ENCODE measurements around the gene CAMTA1.
"Not testable (repeated sequence)": the region's sequence is repeated elsewhere in the genome, so short reads cannot be mapped to it uniquely, and the experiment has no call there.

CAMTA1 gene

DNA sequence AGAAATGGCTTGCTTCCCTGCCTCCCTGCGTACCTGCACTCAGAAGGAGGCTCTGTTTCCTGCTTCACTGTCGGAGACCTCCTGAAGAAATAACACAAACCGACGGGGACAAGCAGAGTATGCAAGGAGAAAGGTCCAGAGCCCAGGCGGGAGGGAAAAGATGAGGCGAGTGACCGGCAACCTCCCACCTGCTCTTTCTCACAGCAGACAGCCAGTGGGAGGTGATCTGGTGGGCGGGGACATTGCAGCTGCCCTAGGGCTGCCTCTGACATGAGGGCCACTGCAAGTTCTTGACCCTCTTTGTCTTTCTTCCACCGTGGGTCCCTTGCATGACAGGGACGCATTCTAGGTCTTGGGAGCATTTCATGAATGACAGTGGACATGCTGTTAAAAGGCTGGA lies 368.2 kb downstream of the CAMTA1 start:
- Histone ChIP-seq H4K12ac (ENCODE audit: low read depth, low read length) (no peak overlapping the region), H3K9me3 (ENCODE audit: insufficient read depth, low read depth, low read length) (no peaks in the 10 kb centered on the region), H2AK5ac (ENCODE audit: low read length) (no peak overlapping the region), H2BK5ac (ENCODE audit: low read depth, low read length, poor library complexity) (no peak overlapping the region), H3K27me3 (ENCODE audit: insufficient read depth, low read length) (no peaks in the 10 kb centered on the region), H3K4me2 (ENCODE audit: low read length) (no peak overlapping the region), H3K18ac (ENCODE audit: low read length) (no peak overlapping the region), H3K79me1 (ENCODE audit: low read length) (no peaks in the 10 kb centered on the region), H2BK12ac (ENCODE audit: low read length) (no peak overlapping the region), H3K23ac (ENCODE audit: low read length) (no peak overlapping the region), H4K91ac (ENCODE audit: low read depth, low read length) (no peak overlapping the region), H3K9ac (ENCODE audit: low read length) (no peak overlapping the region), H3K4me1 (ENCODE audit: control insufficient read depth in 1 of 2, insufficient read depth in 2 of 2, low read length in 2 of 2) (no peaks in the 10 kb centered on the region), H2AFZ (ENCODE audit: insufficient read depth, low read length, poor library complexity) (no peak overlapping the region), H4K8ac (ENCODE audit: low read depth, low read length) (no peak overlapping the region), H2BK120ac (ENCODE audit: insufficient read depth, low read length, poor library complexity) (no peak overlapping the region), H3K27ac (ENCODE audit: low read depth, low read length) (no peak overlapping the region), H3K14ac (ENCODE audit: low read length) (no peak overlapping the region), H3K36me3 (ENCODE audit: control insufficient read depth in 1 of 2, insufficient read depth in 2 of 2, low read length in 2 of 2) (no peaks in the 10 kb centered on the region), H3K79me2 (ENCODE audit: control insufficient read depth, insufficient read depth, low read length, poor library complexity) (no peaks in the 10 kb centered on the region), H3K4me3 (ENCODE audit: low read depth, low read length) (no peak overlapping the region), H3K4ac (ENCODE audit: low read depth, low read length) (no peak overlapping the region)
- WGBS (ENCODE audit: extremely low coverage, insufficient coverage, insufficient read length) = no CpG with 5 or more reads among the region's 10 CpGs
- no peak for DNase-seq

GRCh38 chr1:7159116-7159781 lies 374.0 kb downstream of the CAMTA1 start:
- Histone ChIP-seq H3K4ac (ENCODE audit: low read depth, low read length) (no peak overlapping the region), H4K12ac (ENCODE audit: low read depth, low read length) (no peak overlapping the region), H3K79me2 (ENCODE audit: control insufficient read depth, insufficient read depth, low read length, poor library complexity) (no peaks in the 10 kb centered on the region), H2BK5ac (ENCODE audit: low read depth, low read length, poor library complexity) (no peak overlapping the region), H3K27ac (ENCODE audit: low read depth, low read length) (no peak overlapping the region), H2AFZ (ENCODE audit: insufficient read depth, low read length, poor library complexity) (no peak overlapping the region), H3K27me3 (ENCODE audit: insufficient read depth, low read length) (no peaks in the 10 kb centered on the region), H2AK5ac (ENCODE audit: low read length) (no peak overlapping the region), H3K36me3 (ENCODE audit: control insufficient read depth in 1 of 2, insufficient read depth in 2 of 2, low read length in 2 of 2) (no peaks in the 10 kb centered on the region), H3K14ac (ENCODE audit: low read length) (no peak overlapping the region), H2BK120ac (ENCODE audit: insufficient read depth, low read length, poor library complexity) (no peak overlapping the region), H2BK12ac (ENCODE audit: low read length) (no peak overlapping the region), H3K79me1 (ENCODE audit: low read length) (no peaks in the 10 kb centered on the region), H3K9me3 (ENCODE audit: insufficient read depth, low read depth, low read length) (peaks cover 4% of the 10 kb centered on the region), H3K4me3 (ENCODE audit: low read depth, low read length) (no peak overlapping the region), H3K4me2 (ENCODE audit: low read length) (no peak overlapping the region), H4K8ac (ENCODE audit: low read depth, low read length) (no peak overlapping the region), H4K91ac (ENCODE audit: low read depth, low read length) (no peak overlapping the region), H3K18ac (ENCODE audit: low read length) (no peak overlapping the region), H3K23ac (ENCODE audit: low read length) (no peak overlapping the region), H3K4me1 (ENCODE audit: control insufficient read depth in 1 of 2, insufficient read depth in 2 of 2, low read length in 2 of 2) (no peaks in the 10 kb centered on the region), H3K9ac (ENCODE audit: low read length) (no peak overlapping the region)
- DNase-seq = no peak
- no CpG with 5 or more reads among the region's 6 CpGs for WGBS (ENCODE audit: extremely low coverage, insufficient coverage, insufficient read length)

GRCh38 chr1:7168554-7168953 lies 383.3 kb downstream of the CAMTA1 start:
- not testable (repeated sequence) for H3K27ac ChIP-seq (ENCODE audit: low read depth, low read length); H2AK5ac ChIP-seq (ENCODE audit: low read length); H3K4me3 ChIP-seq (ENCODE audit: low read depth, low read length); H3K9ac ChIP-seq (ENCODE audit: low read length); H3K18ac ChIP-seq (ENCODE audit: low read length); H2BK5ac ChIP-seq (ENCODE audit: low read depth, low read length, poor library complexity); DNase-seq; H2AFZ ChIP-seq (ENCODE audit: insufficient read depth, low read length, poor library complexity); H3K9me3 ChIP-seq (ENCODE audit: insufficient read depth, low read depth, low read length); H3K14ac ChIP-seq (ENCODE audit: low read length); H2BK12ac ChIP-seq (ENCODE audit: low read length); H4K12ac ChIP-seq (ENCODE audit: low read depth, low read length); H3K27me3 ChIP-seq (ENCODE audit: insufficient read depth, low read length); H4K91ac ChIP-seq (ENCODE audit: low read depth, low read length); H3K79me1 ChIP-seq (ENCODE audit: low read length); H2BK120ac ChIP-seq (ENCODE audit: insufficient read depth, low read length, poor library complexity); H3K4me1 ChIP-seq (ENCODE audit: control insufficient read depth in 1 of 2, insufficient read depth in 2 of 2, low read length in 2 of 2); H3K36me3 ChIP-seq (ENCODE audit: control insufficient read depth in 1 of 2, insufficient read depth in 2 of 2, low read length in 2 of 2); H3K4me2 ChIP-seq (ENCODE audit: low read length); H3K79me2 ChIP-seq (ENCODE audit: control insufficient read depth, insufficient read depth, low read length, poor library complexity); H3K23ac ChIP-seq (ENCODE audit: low read length); H4K8ac ChIP-seq (ENCODE audit: low read depth, low read length); H3K4ac ChIP-seq (ENCODE audit: low read depth, low read length)
- no CpG with 5 or more reads among the region's 2 CpGs for WGBS (ENCODE audit: extremely low coverage, insufficient coverage, insufficient read length)

DNA sequence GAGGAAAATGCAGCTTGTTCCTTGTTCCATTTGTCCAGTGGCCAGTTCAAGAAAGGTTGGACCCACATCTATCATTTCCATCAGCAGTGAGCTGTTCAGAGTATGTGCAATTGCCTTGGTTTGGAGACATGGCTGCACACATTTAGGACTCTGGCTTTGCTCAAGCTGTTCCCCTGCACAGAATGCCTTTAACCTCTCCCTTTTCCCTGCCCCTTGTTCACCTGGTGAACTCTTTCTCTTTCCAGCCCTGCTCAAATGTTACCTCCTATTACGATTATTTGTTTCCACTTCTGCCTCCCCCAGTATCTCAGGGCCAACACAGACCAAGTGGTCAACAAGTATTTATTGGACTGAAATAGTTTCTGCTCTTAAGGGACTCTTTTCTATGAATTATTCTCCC lies 385.9 kb downstream of the CAMTA1 start:
- H3K4me1 ChIP-seq (ENCODE audit: control insufficient read depth in 1 of 2, insufficient read depth in 2 of 2, low read length in 2 of 2) = no peaks in the 10 kb centered on the region
- WGBS (ENCODE audit: extremely low coverage, insufficient coverage, insufficient read length) = no CpG with 5 or more reads among the region's 1 CpG
- no peak overlapping the region for H3K14ac ChIP-seq (ENCODE audit: low read length)
- H4K12ac ChIP-seq (ENCODE audit: low read depth, low read length) = no peak overlapping the region
- H3K4ac ChIP-seq (ENCODE audit: low read depth, low read length) = no peak overlapping the region
- peaks cover 2% of the 10 kb centered on the region for H3K9me3 ChIP-seq (ENCODE audit: insufficient read depth, low read depth, low read length)
- H2BK120ac ChIP-seq (ENCODE audit: insufficient read depth, low read length, poor library complexity) = no peak overlapping the region
- no peak overlapping the region for H2BK5ac ChIP-seq (ENCODE audit: low read depth, low read length, poor library complexity)
- H3K27me3 ChIP-seq (ENCODE audit: insufficient read depth, low read length) = no peaks in the 10 kb centered on the region
- H2BK12ac ChIP-seq (ENCODE audit: low read length) = no peak overlapping the region
- H3K36me3 ChIP-seq (ENCODE audit: control insufficient read depth in 1 of 2, insufficient read depth in 2 of 2, low read length in 2 of 2) = no peaks in the 10 kb centered on the region
- H3K9ac ChIP-seq (ENCODE audit: low read length) = no peak overlapping the region
- H3K23ac ChIP-seq (ENCODE audit: low read length) = no peak overlapping the region
- no peak overlapping the region for H3K27ac ChIP-seq (ENCODE audit: low read depth, low read length)
- H2AFZ ChIP-seq (ENCODE audit: insufficient read depth, low read length, poor library complexity) = no peak overlapping the region
- H3K18ac ChIP-seq (ENCODE audit: low read length) = no peak overlapping the region
- H4K8ac ChIP-seq (ENCODE audit: low read depth, low read length) = no peak overlapping the region
- H2AK5ac ChIP-seq (ENCODE audit: low read length) = no peak overlapping the region
- no peak overlapping the region for H4K91ac ChIP-seq (ENCODE audit: low read depth, low read length)
- no peak overlapping the region for H3K4me3 ChIP-seq (ENCODE audit: low read depth, low read length)
- no peak overlapping the region for H3K4me2 ChIP-seq (ENCODE audit: low read length)
- DNase-seq = no peak
- no peaks in the 10 kb centered on the region for H3K79me2 ChIP-seq (ENCODE audit: control insufficient read depth, insufficient read depth, low read length, poor library complexity)
- H3K79me1 ChIP-seq (ENCODE audit: low read length) = no peaks in the 10 kb centered on the region
